Measurements from ENCODE around the gene ARID1B. TPM values are rescaled to one million over a fixed set of nuclear protein-coding genes. Genes with fewer than 3 reads are reported as not detected.

The ARID1B gene
- total and polyA plus RNA-seq, 2 of the 4 experiments (the other 2 are of a cell fraction): 14.5 to 20.1 TPM

- Histone ChIP-seq H3K23ac (ENCODE audit: low read depth, low read length) (no peak overlapping the region), H2BK15ac (ENCODE audit: low read depth, low read length) (no peak overlapping the region), H4K5ac (ENCODE audit: low read depth, low read length) (no peak overlapping the region), H2AK5ac (ENCODE audit: low read depth, low read length) (no peak overlapping the region), H3K4me2 (ENCODE audit: low read depth, low read length) (no peak overlapping the region), H3K4ac (ENCODE audit: low read depth, low read length) (no peak overlapping the region), H4K91ac (ENCODE audit: insufficient read depth, low read depth, low read length) (no peak overlapping the region), H3K9me3 (ENCODE audit: control insufficient read depth, insufficient read depth, low read length) (no peaks in the 10 kb centered on the region), H3K14ac (replicated peaks; ENCODE audit: low read depth, low read length) (no peak overlapping the region), H3K4me3 (ENCODE audit: insufficient read depth, low read depth, low read length) (no peak overlapping the region), H3K9me1 (ENCODE audit: insufficient read depth, low read length) (peaks cover 2% of the 10 kb centered on the region; the same call in 1 of the 2 replicates), H3K4me1 (ENCODE audit: control insufficient read depth, insufficient read depth, low read length) (peaks cover 3% of the 10 kb centered on the region; the same call in 1 of the 2 replicates), H3K36me3 (ENCODE audit: control insufficient read depth, insufficient read depth, low read length) (peaks cover 50% of the 10 kb centered on the region), H3K9ac (ENCODE audit: low read depth, low read length) (no peak overlapping the region), H2BK5ac (ENCODE audit: low read depth, low read length, poor library complexity, severe bottlenecking) (no peak overlapping the region), H4K8ac (ENCODE audit: low read depth in 2 of 2, low read length in 2 of 2) (no peak overlapping the region), H3K27me3 (ENCODE audit: control insufficient read depth, insufficient read depth, low read length) (no peaks in the 10 kb centered on the region), H3K79me1 (ENCODE audit: low read depth in 1 of 2, low read length in 2 of 2) (peaks cover 3 to 11% of the 10 kb centered on the region in 2 experiments), H3K18ac (ENCODE audit: low read depth, low read length) (no peak overlapping the region), H3K56ac (ENCODE audit: extremely low read depth, insufficient read depth, low read length) (no peak overlapping the region), H2BK120ac (ENCODE audit: low read depth, low read length) (no peak overlapping the region), H4K20me1 (ENCODE audit: insufficient read depth, low read length) (no peaks in the 10 kb centered on the region), H2AFZ (replicated peaks; ENCODE audit: low read length, poor library complexity) (no peak overlapping the region), H3K27ac (ENCODE audit: insufficient read depth, low read length) (no peak overlapping the region), H2AK9ac (replicated peaks; ENCODE audit: low read depth, low read length, poor library complexity) (no peak overlapping the region), H2BK20ac (ENCODE audit: low read depth, low read length) (no peak overlapping the region)
- 100% methylated on average over 3 of the region's 8 CpGs; no CpG with 5 or more reads in 1 of the 2 experiments for WGBS, 2 experiments (ENCODE audit: extremely low coverage in 2 of 2, insufficient read length in 1 of 2)
- dilution Hi-C loops (cut with HindIII; ENCODE audit: low sequenced_read_pairs, unreplicated experiment): no loop called here
- ChIA-PET POLR2A (ENCODE audit: unreplicated experiment) (no interaction called here), CTCF (interaction anchor here (0.9 to 1.4 kb wide), 3 partner anchors 140 to 153 kb away, joined by 3 to 4 read pairs (median 3); no protein-coding TSS in a partner anchor)
- no peak for TF ChIP-seq NFE2L2 (IDR thresholded peaks at IDR 0.05; ENCODE audit: low read depth, low read length)
- TF ChIP-seq POLR2A (IDR thresholded peaks at IDR 0.05; ENCODE audit: low read depth, low read length): no peak
- TF ChIP-seq CEBPB (IDR thresholded peaks at IDR 0.05; ENCODE audit: low read depth, low read length): no peak
- TF ChIP-seq CTCF (conservative IDR thresholded peaks at IDR 0.05; ENCODE audit: low read depth, low read length): no peak
- no peak for TF ChIP-seq CHD1 (IDR thresholded peaks at IDR 0.05; ENCODE audit: low read depth, low read length)
- no peak for TF ChIP-seq USF2 (IDR thresholded peaks at IDR 0.05; ENCODE audit: low read depth, low read length)
- TF ChIP-seq ELK1 (IDR thresholded peaks at IDR 0.05; ENCODE audit: borderline replicate concordance, low read depth, low read length): no peak
- no peak for TF ChIP-seq MAZ (IDR thresholded peaks at IDR 0.05; ENCODE audit: borderline replicate concordance, low read depth, low read length)
- no peak for TF ChIP-seq RFX5 (IDR thresholded peaks at IDR 0.05; ENCODE audit: low read depth, low read length)
- no peak for TF ChIP-seq RCOR1 (IDR thresholded peaks at IDR 0.05; ENCODE audit: insufficient replicate concordance, low read length)
- TF ChIP-seq BHLHE40 (IDR thresholded peaks at IDR 0.05; ENCODE audit: low read depth, low read length): no peak
- no peak for TF ChIP-seq RAD21 (IDR thresholded peaks at IDR 0.05; ENCODE audit: low read length)
- TF ChIP-seq SMC3 (IDR thresholded peaks at IDR 0.05; ENCODE audit: low read depth, low read length): no peak
- TF ChIP-seq MAFK (IDR thresholded peaks at IDR 0.05; ENCODE audit: low read depth, low read length): no peak
- intact Hi-C loops (cut with micrococcal nuclease): no loop called here
- ATAC-seq (ENCODE audit: low read depth) (no peak), DNase-seq (no peak)
- BruUV-seq (replicated peaks): no TSS peak
- in situ Hi-C loops (cut with MboI; ENCODE audit: low sequenced_read_pairs): loop anchor here (10.0 to 25.0 kb wide), 2 partner anchors 620 to 1848 kb away; no protein-coding TSS in a partner anchor
Observed at GRCh38 chr6:157185171-157185570, 408.0 kb downstream of the ARID1B start.

Data from IMR-90 (cell line).